GM12878 (cell line): Measurements from ENCODE around the gene MAP3K6. TPM values are rescaled to one million over a fixed set of nuclear protein-coding genes. Genes with fewer than 3 reads are reported as not detected.

Experiments
- ATAC-seq: fragments of 200-7000 bp; cut with Tn5 transposase; 3 replicates; pipeline ENCODE4 v1.9.1; 2020; ENCODE audit warnings: mild to moderate bottlenecking, moderate library complexity
- BruUV-seq: library from RNA; stranded (reverse); fragments of 400-500 nt; replicated peaks from 2 replicates; lab custom pipeline; 2021; lab: Mats Ljungman, UMichigan
- CTCF ChIA-PET: fragments of 300-600 bp; sonication (Branson Sonifier 250); formaldehyde crosslinking; extraction: SDS; loops from one replicate; lab custom pipeline; 2021; ENCODE audit warnings: inconsistent platforms; lab: Yijun Ruan, JAX
- POLR2A ChIA-PET: fragments of 350-600 bp; formaldehyde crosslinking; extraction: SDS; loops from one replicate; lab custom pipeline; 2021; ENCODE audit warnings: inconsistent platforms; lab: Charles Lee
- RAD21 ChIA-PET: fragments of 300-600 bp; sonication (Branson Sonifier 250); formaldehyde crosslinking; loops from one replicate; lab custom pipeline; 2023; ENCODE audit warnings: antibody characterized with exemption; ENCODE audit not compliant: unreplicated experiment; lab: Charles Lee
- SMC1A ChIA-PET: fragments of 300-600 bp; sonication (Branson Sonifier 250); formaldehyde crosslinking; loops from one replicate; lab custom pipeline; 2023; ENCODE audit not compliant: unreplicated experiment, uncharacterized antibody; lab: Charles Lee
- DNase-seq: peaks from one replicate; pipeline ENCODE4 v3.0.0-alpha.2; 2011; ENCODE audit warnings: low read depth, low spot score
- FAIRE-seq: peaks from 3 replicates; lab custom pipeline; 2011; peaks lifted over from hg19 to GRCh38; lab: Jason Lieb, UNC
- H2AFZ ChIP-seq: 2 replicates; pipeline ENCODE4 v1.6.0; 2011; ENCODE audit warnings: low read depth, low read length, control low read depth; ENCODE audit not compliant: control insufficient read depth
- H3K27ac ChIP-seq: 2 replicates; pipeline ENCODE4 v1.5.1; 2011; ENCODE audit warnings: control low read depth; ENCODE audit not compliant: control insufficient read depth, insufficient read depth
- H3K27me3 ChIP-seq, 2 experiments: replicated peaks in 1 of 2; 2 replicates each; pipeline versions ENCODE4 v1.6.0 to v1.6.1; 2011; ENCODE audit warnings: low read length in 1 of 2; ENCODE audit not compliant: control insufficient read depth in 2 of 2, insufficient read depth in 2 of 2
- H3K36me3 ChIP-seq, 2 experiments: 2 replicates each; pipeline ENCODE4 v1.5.1; 2011; ENCODE audit warnings: low read length in 1 of 2; ENCODE audit not compliant: control insufficient read depth in 2 of 2, insufficient read depth in 2 of 2
- H3K4me1 ChIP-seq: 2 replicates; pipeline ENCODE4 v1.6.1; 2011; ENCODE audit warnings: mild to moderate bottlenecking, low read length, moderate library complexity, mixed read lengths; ENCODE audit not compliant: control insufficient read depth, insufficient read depth
- H3K4me2 ChIP-seq: 2 replicates; pipeline ENCODE4 v1.6.0; 2011; ENCODE audit warnings: control low read depth; ENCODE audit not compliant: control insufficient read depth, insufficient read depth
- H3K4me3 ChIP-seq: fragments of 200-600 bp; sonication (generic); 2 replicates; pipeline ENCODE4 v1.5.1; 2016
- H3K79me2 ChIP-seq: 2 replicates; pipeline ENCODE4 v1.6.0; 2011; ENCODE audit warnings: low read length; ENCODE audit not compliant: control insufficient read depth, insufficient read depth
- H3K9ac ChIP-seq: 2 replicates; pipeline ENCODE4 v1.8.0; 2011; ENCODE audit warnings: low read length, control low read depth, mixed read lengths; ENCODE audit not compliant: control insufficient read depth, insufficient read depth
- H3K9me3 ChIP-seq: replicated peaks from 3 replicates; pipeline ENCODE4 v1.5.1; 2011; ENCODE audit warnings: mild to moderate bottlenecking, low read length; ENCODE audit not compliant: control insufficient read depth, insufficient read depth
- H4K20me1 ChIP-seq: 2 replicates; pipeline ENCODE4 v1.6.0; 2011; ENCODE audit not compliant: control insufficient read depth, insufficient read depth
- BCL3 ChIP-seq: IDR thresholded peaks from 2 replicates; pipeline ENCODE4 v1.6.1; 2011; ENCODE audit warnings: borderline replicate concordance, low read depth, mild to moderate bottlenecking, moderate library complexity, low read length; ENCODE audit not compliant: insufficient read depth, poor library complexity, severe bottlenecking
- BHLHE40 ChIP-seq, 2 experiments: fragments of 450-650 bp in 1 of 2; IDR thresholded peaks; 2 replicates each; pipeline ENCODE4 v1.6.1; 2011 to 2017; ENCODE audit warnings: low read depth in 2 of 2, borderline replicate concordance in 1 of 2, improper control_type of control experiment in 1 of 2, low read length in 1 of 2, mild to moderate bottlenecking in 1 of 2
- JUND ChIP-seq: IDR thresholded peaks from 2 replicates; pipeline ENCODE4 v1.6.1; 2012; ENCODE audit warnings: low read depth, mild to moderate bottlenecking, low read length, improper control_type of control experiment, moderate library complexity
- MTA3 ChIP-seq: IDR thresholded peaks from 2 replicates; pipeline ENCODE4 v1.6.1; 2012; ENCODE audit warnings: low read length, inconsistent platforms, borderline replicate concordance
- POLR2AphosphoS2 ChIP-seq: IDR thresholded peaks from 2 replicates; pipeline ENCODE4 v1.6.1; 2011; ENCODE audit warnings: low read depth, mild to moderate bottlenecking, low read length, improper control_type of control experiment, moderate library complexity
- POLR2AphosphoS5 ChIP-seq: IDR thresholded peaks from 2 replicates; pipeline ENCODE4 v1.6.1; 2011; ENCODE audit warnings: mild to moderate bottlenecking, low read length, inconsistent platforms
- SREBF2 ChIP-seq: IDR thresholded peaks from 2 replicates; pipeline ENCODE4 v1.6.1; 2012; ENCODE audit warnings: mild to moderate bottlenecking, low read length
- WGBS: methylation state at CpG from one replicate; pipeline ENCODE4 v1.1.6; 2016; ENCODE audit warnings: low lambda C conversion rate; ENCODE audit not compliant: insufficient replicate concordance, insufficient coverage; ENCODE audit errors: missing lambda C conversion rate; 5-methylcytosine and 5-hydroxymethylcytosine counted together
- in situ Hi-C: fragments of 300-500 bp; cut with MboI; formaldehyde crosslinking; loops from 9 replicates; pipeline ENCODE4 v1.14.3; 2018; ENCODE audit warnings: mixed read lengths
- intact Hi-C: fragments of 100-400 bp; cut with micrococcal nuclease; formaldehyde crosslinking; loops from one replicate; pipeline ENCODE4 v1.14.2; 2022; ENCODE audit not compliant: unreplicated experiment
- polyA plus RNA-seq, 11 experiments: library from polyadenylated mRNA; depleted of rRNA in 4 of 11; unstranded in 6 of 11; stranded (reverse) in 5 of 11; fragments of >200 nt; fragmentation: Nextera tagmentation in 4 of 11; fragmentation: Illumina TruSeq in 1 of 11; extraction: Ambion mirVana in 4 of 11; extraction: Trizol in 1 of 11; gene quantifications; 1 replicate in 1 of 11; 2 replicates in 10 of 11; pipeline versions ENCODE4 v1.2.1 to v1.2.3, GENCODE V29; 2011 to 2016; ENCODE audit warnings: inconsistent platforms in 2 of 11, missing spikeins in 2 of 11, low read depth in 1 of 11
- total RNA-seq, 4 experiments: library from RNA; depleted of rRNA in 3 of 4; stranded (reverse); fragments of >200 nt in 3 of 4; fragmentation: Illumina TruSeq in 1 of 4; extraction: Trizol in 1 of 4; gene quantifications; 2 replicates each; pipeline versions ENCODE4 v1.2.1 to v1.2.3, GENCODE V29; 2013 to 2021

MAP3K6 gene
- total and polyA plus RNA-seq, 10 of the 15 experiments (the other 5 are each of a cell fraction or from before 2014, with no cell fraction given), result 0.15 to 3.4 (median 1.2) TPM; not detected in 1

- no peaks in the 10 kb centered on the region for H3K27me3 ChIP-seq
- ChIA-PET CTCF (interaction anchor here (0.6 to 13.5 kb wide), 11 partner anchors 11 to 208 kb away, joined by 3 to 265 read pairs (median 5); partner anchors contain the start of genes AHDC1 and MAP3K6), POLR2A (interaction anchor here (0.6 kb wide), 1 partner anchor 26 kb away, joined by 3 read pairs; no protein-coding TSS in a partner anchor), RAD21 (interaction anchor here (0.9 to 4.9 kb wide), 3 partner anchors 99 to 210 kb away, joined by 3 to 103 read pairs (median 4); no protein-coding TSS in a partner anchor), SMC1A (interaction anchor here (0.9 to 5.6 kb wide), 7 partner anchors 11 to 264 kb away, joined by 3 to 54 read pairs (median 4); partner anchors contain the start of gene AHDC1)
- no peak for DNase-seq
- no peak overlapping the region for H2AFZ ChIP-seq
- no peak for ATAC-seq
- no TSS peak for BruUV-seq
- TF ChIP-seq SREBF2 (no peak), MTA3 (0 out of 2 replicates have a peak, but pooled peaks have one; percentile 10), JUND (no peak), BHLHE40 (IDR thresholded peaks at IDR 0.05; ENCODE audit: borderline replicate concordance in 1 of 2, low read depth in 2 of 2, low read length in 1 of 2) (no peak), BCL3 (peak; percentile 62), POLR2AphosphoS2 (peak; percentile 37; the same call in 1 of the 2 replicates), POLR2AphosphoS5 (peak; percentile 47; the same call in 1 of the 2 replicates)
- no peaks in the 10 kb centered on the region for H3K36me3 ChIP-seq
- no peaks in the 10 kb centered on the region for H3K79me2 ChIP-seq
- peaks cover 11% of the 10 kb centered on the region for H3K4me1 ChIP-seq
- no peaks in the 10 kb centered on the region for H3K9me3 ChIP-seq
- intact Hi-C loops, result no loop called here
- in situ Hi-C loops, result loop anchor here (5.0 kb wide), 1 partner anchor 264 kb away; no protein-coding TSS in a partner anchor
- H3K9ac ChIP-seq, result no peak overlapping the region
- no peaks in the 10 kb centered on the region for H4K20me1 ChIP-seq
- H3K27ac ChIP-seq, result no peak overlapping the region
- WGBS, result 53% methylated on average over 4 of the region's 4 CpGs
- FAIRE-seq, result no peak
- no peak overlapping the region for H3K4me3 ChIP-seq
- H3K4me2 ChIP-seq, result no peak overlapping the region
Observed at GRCh38 chr1:27398405-27399149, 31.8 kb upstream of the MAP3K6 start.
